LNCaP clone FGC (cell line): ENCODE results near the gene KARS1.

Experiments used
- DNase-seq: peaks from one replicate; pipeline ENCODE4 v3.0.0-alpha.2; 2011; ENCODE audit warnings: low read depth
- H3K4me3 ChIP-seq: 2 replicates; pipeline ENCODE4 v1.5.1; 2011; ENCODE audit warnings: mild to moderate bottlenecking, low read depth, low read length, control low read depth
- TF ChIP-seq, protein P1 (sequence below): IDR thresholded peaks from 2 replicates; pipeline ENCODE4 v1.5.1; 2012; ENCODE audit warnings: mild to moderate bottlenecking; ENCODE audit not compliant: control insufficient read depth, insufficient read depth; ENCODE audit errors: extremely low read depth

KARS1 gene

DNA sequence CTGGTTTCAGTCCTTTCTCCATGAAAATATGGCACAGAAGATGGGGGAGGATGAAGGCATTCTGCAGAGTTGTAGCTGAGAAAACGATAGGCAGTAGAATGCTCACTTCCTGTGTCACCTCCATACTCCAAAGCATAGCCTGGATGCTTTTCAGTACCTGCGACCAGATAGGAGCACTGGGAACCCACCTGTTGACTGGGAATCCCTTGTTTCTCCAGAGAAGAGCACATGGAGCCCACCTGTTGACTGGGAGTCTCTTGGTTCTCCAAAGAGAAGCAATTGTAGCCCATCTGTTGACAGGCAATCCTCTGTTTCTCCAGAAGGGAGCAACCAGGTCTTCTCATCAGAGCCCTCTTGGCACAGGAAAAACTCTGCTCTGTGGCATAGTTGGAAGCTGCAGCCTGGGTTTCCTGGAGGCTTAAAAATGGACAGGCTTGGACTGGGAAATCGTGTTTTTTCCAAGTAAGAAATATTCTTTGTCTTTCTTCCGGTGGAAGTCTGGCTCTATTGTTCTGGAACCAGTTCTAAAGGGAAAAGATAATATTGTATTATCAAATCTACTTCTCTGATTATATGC is 13.3 kb upstream of the KARS1 start:
- DNase-seq, result no peak
- no peak overlapping the region for H3K4me3 ChIP-seq
- TF ChIP-seq, protein P1, sequence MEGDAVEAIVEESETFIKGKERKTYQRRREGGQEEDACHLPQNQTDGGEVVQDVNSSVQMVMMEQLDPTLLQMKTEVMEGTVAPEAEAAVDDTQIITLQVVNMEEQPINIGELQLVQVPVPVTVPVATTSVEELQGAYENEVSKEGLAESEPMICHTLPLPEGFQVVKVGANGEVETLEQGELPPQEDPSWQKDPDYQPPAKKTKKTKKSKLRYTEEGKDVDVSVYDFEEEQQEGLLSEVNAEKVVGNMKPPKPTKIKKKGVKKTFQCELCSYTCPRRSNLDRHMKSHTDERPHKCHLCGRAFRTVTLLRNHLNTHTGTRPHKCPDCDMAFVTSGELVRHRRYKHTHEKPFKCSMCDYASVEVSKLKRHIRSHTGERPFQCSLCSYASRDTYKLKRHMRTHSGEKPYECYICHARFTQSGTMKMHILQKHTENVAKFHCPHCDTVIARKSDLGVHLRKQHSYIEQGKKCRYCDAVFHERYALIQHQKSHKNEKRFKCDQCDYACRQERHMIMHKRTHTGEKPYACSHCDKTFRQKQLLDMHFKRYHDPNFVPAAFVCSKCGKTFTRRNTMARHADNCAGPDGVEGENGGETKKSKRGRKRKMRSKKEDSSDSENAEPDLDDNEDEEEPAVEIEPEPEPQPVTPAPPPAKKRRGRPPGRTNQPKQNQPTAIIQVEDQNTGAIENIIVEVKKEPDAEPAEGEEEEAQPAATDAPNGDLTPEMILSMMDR, result no peak

DNA sequence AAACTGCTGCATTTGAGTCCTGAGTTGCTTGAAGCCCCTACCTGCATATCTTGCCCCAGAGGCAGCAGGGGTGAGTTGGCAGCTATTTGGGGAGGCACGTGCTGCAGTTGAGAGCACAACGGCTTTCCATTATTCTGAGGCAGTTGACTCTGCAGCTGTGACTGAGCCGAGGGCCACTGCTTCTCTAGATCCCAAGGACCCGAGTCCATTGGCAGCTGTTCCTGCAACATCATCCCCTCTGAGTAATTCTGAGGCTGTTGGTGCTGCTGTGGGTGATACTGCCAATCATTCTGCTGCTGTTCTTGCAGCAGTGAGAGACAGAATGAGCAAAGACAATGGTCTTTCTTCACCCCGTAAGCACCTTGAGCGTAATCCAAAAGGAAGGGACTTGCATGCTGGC is 12.9 kb upstream of the KARS1 start:
- TF ChIP-seq, protein P1, result no peak
- no peak overlapping the region for H3K4me3 ChIP-seq
- no peak for DNase-seq

DNA sequence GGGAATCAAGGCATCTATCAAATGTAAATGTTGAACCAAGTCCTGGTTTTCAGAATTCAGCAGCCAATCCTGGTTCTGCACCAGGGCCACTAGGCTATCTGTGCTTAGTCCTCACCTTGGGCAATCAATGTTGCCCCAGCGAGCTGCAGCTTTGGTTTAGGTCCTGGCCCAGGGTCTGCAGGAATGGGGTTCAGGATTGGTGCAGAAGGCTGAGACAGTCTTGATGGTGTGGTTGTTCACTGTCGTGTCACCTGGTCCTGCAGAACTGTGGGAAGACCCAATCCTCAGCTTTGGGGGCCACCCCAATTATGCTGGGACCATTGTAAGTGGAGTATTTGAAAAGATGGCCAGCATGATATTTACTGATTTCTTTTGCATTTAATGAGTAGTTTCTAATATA is 10.7 kb upstream of the KARS1 start:
- TF ChIP-seq, protein P1, result no peak
- no peak overlapping the region for H3K4me3 ChIP-seq
- no peak for DNase-seq

DNA sequence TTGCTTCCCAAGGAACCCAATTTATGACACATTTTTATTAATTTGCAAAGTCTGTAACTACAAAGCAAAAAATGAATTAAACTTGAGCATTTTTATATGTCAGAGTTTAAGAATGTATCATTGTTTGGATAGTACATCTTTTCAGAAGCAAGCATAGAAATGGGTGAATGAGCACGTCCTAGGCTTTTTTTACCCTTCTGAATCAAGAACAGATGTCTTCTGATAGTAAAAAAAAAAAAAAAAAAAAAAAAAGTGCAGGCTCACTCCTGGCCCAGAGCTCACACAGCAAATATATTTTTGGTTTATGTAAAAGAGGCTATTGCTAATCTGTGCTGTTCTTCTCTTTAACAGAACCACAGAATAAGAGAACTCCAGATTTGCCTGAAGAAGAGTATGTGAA is 6.5 kb upstream of the KARS1 start:
- DNase-seq, result no peak
- TF ChIP-seq, protein P1, result no peak
- H3K4me3 ChIP-seq, result no peak overlapping the region

DNA sequence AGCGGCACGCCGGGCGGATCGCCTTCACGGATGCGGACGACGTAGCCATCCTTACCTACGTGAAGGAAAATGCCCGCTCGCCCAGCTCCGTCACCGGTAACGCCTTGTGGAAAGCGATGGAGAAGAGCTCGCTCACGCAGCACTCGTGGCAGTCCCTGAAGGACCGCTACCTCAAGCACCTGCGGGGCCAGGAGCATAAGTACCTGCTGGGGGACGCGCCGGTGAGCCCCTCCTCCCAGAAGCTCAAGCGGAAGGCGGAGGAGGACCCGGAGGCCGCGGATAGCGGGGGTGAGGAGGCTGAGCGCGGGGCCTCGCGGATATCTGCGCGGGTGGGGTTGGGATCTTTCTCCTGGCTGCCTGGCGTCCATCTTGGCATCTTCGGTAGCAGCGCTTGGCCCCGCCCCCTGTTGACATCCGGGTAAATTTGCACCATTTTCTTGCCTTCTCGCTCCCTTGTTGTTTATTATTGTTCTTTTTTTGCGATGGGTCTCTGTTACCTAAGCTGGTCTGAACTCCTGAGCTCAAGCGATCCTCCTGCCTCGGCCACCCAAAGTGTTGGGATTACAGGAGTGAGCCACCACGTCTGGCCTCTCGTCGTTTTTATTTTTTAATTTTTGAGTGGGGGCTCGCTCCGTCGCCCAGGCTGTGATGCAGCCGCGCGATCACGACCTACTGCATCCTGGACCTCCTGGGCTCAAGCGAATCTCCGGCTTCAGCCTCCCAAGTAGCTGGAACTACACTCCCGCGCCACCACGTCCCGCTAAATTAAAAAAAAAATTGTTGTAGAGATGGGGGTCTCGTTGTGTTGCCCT is 1.0 kb upstream of the KARS1 start:
- TF ChIP-seq, protein P1, result no peak
- H3K4me3 ChIP-seq, result peak overlapping the region; percentile 88
- no peak for DNase-seq

DNA sequence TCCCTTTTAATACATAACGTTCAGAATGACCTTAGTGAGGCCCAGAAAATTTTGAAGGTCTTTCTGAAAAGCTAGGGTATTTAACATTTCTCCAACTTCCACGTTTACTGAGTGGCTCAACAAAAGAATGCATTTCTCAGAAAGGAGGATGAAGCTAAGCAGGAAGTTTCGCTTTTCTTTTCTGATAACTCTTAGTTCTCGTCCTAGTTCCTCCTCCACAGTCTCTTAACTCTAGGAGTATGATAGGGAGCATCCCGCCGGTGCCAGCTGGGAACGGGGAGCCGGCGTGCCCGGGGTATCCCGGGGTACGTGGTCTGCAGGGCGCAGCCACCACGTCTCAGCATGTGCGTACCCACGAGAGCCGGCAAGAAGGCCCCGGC is 363 bp downstream of the KARS1 start:
- peak overlapping the region; percentile 88 for H3K4me3 ChIP-seq
- TF ChIP-seq, protein P1, result no peak
- DNase-seq, result no peak
